ENCODE measurements around the gene KIF6.

Gene KIF6

DNA sequence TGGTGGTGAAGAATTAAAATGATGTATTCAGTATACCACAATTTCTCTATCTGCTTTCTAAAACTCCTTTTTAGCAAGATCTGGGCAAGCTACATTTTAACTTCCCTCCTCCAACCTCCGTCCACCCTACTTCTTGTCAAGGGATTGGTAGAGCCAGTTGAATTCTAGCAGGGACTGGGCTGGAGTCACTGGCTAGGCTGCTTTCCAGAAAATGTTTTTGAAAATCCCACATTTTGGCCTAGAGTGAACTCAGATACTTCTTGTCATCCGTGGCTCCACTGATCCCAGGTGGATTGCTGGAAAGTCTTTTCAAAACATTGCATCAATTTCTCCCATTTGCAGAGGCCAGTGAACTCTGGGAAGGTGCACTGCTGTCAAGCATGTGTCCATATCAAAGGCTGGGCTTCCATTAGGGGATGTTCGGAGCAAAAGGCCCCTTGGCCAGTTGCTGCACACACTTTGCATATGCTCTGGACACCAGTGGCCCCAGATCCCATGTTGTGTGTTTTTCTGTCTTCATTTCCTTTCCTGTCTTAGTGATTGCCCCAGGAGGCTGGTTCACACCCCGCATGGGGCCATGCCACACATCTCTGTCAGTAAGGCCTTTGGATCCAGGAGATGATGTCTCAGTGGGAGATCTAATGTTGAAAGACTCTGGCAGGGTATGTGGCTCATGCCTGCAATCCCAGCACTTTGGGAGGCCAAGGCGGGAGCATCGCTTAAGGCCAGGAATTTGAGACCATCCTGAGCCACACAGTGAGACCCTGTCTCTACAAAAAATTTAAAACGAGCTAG is 391.4 kb downstream of the KIF6 start:
- ATAC-seq (replicated peaks; ENCODE audit: extremely low read depth, poor library complexity, severe bottlenecking), result no peak

DNA sequence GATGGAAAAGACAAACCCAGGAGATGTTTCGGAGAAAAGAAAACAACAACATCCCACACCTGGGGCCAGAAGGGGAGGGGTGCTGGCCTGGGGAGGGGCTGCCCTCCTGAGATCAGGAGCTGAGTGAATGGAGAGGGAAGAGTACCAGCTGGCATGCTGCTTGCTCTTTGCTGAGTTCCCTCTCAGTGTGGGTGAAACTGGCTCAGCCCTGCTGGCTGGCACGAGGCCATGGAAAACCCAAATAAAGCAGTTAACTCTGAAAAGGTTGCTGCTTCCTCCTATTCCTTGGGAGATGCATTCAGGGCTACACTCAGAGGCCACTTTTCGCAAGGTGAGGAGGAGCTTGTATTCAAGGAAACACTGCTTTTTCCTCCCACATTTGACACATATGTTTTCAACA is 394.7 kb downstream of the KIF6 start:
- ATAC-seq (replicated peaks; ENCODE audit: extremely low read depth, poor library complexity, severe bottlenecking) (no peak), DNase-seq (ENCODE audit: low spot score in 2 of 2) (no peak)
- H3K27ac Mint-ChIP-seq (ENCODE audit: low read depth), result no peak overlapping the region
- H3K4me3 Mint-ChIP-seq, result no peak overlapping the region
- no peaks in the 10 kb centered on the region for H3K4me1 Mint-ChIP-seq
- H3K9me3 Mint-ChIP-seq, result no peaks in the 10 kb centered on the region
- H3K36me3 Mint-ChIP-seq (ENCODE audit: insufficient read depth), result no peaks in the 10 kb centered on the region
- peaks cover 69% of the 10 kb centered on the region for H3K27me3 Mint-ChIP-seq

More for the DNA sequence above, 391.4 kb downstream of the KIF6 start:
- Mint-ChIP-seq H3K27ac (ENCODE audit: low read depth) (no peak overlapping the region), H3K4me1 (peaks cover 18% of the 10 kb centered on the region), H3K36me3 (ENCODE audit: insufficient read depth) (no peaks in the 10 kb centered on the region), H3K9me3 (no peaks in the 10 kb centered on the region), H3K4me3 (no peak overlapping the region), H3K27me3 (peaks cover 56% of the 10 kb centered on the region)
- DNase-seq (ENCODE audit: low spot score in 2 of 2), result no peak

DNA sequence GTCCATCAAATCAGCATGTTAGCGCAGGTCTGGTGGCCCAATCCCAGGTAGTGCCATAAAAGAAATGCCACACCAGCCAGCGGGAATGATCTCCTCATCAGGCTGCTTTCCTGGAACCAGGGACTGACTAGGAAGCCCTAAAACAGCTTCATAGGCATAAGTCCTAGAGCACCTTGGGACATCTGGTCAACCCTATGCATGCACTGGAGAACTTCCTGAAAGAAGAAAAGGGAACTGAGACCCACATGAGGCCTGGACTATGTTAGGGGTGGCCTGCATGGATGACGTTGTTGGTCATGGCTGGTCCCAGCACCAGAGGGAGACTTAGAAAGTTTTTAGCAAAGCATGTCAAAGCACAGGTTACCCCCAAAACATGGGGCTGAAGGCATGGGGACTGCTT is 395.2 kb downstream of the KIF6 start:
- no peak overlapping the region for H3K27ac Mint-ChIP-seq (ENCODE audit: low read depth)
- no peak for ATAC-seq (replicated peaks; ENCODE audit: extremely low read depth, poor library complexity, severe bottlenecking)

DNA sequence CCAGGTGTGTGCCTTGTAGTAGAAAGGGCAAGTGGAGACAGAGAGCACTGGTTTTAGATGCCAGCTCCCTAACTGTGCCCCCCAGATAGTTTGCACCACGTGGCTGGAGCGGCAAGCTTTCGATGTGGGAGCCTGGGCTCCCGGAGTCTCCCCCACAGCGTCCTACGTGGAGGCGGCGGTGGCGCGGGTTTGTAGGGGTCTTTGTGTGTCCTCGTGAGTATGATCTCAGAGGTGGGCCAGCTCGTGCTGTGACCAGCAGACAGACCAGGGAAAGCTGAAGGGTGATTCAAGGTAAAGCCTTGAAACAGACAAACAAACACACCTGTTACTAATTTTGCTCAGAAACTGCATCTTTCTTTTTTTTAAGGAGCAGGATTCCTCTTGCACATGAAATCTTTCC is 397.1 kb downstream of the KIF6 start:
- no peak for DNase-seq (ENCODE audit: low spot score in 2 of 2)
- no peak overlapping the region for H3K4me3 Mint-ChIP-seq
- no peak overlapping the region for H3K27ac Mint-ChIP-seq (ENCODE audit: low read depth)
- H3K36me3 Mint-ChIP-seq (ENCODE audit: insufficient read depth), result no peaks in the 10 kb centered on the region
- ATAC-seq (replicated peaks; ENCODE audit: extremely low read depth, poor library complexity, severe bottlenecking), result no peak
- no peaks in the 10 kb centered on the region for H3K4me1 Mint-ChIP-seq
- H3K9me3 Mint-ChIP-seq, result no peaks in the 10 kb centered on the region
- H3K27me3 Mint-ChIP-seq, result peaks cover 90% of the 10 kb centered on the region

More for the DNA sequence above, 395.2 kb downstream of the KIF6 start:
- H3K36me3 Mint-ChIP-seq (ENCODE audit: insufficient read depth), result no peaks in the 10 kb centered on the region
- H3K4me1 Mint-ChIP-seq, result no peaks in the 10 kb centered on the region
- H3K4me3 Mint-ChIP-seq, result no peak overlapping the region
- no peaks in the 10 kb centered on the region for H3K9me3 Mint-ChIP-seq
- peaks cover 73% of the 10 kb centered on the region for H3K27me3 Mint-ChIP-seq
- no peak for DNase-seq (ENCODE audit: low spot score in 2 of 2)

GRCh38 chr6:39327507-39327906 is 397.7 kb downstream of the KIF6 start:
- DNase-seq (ENCODE audit: low spot score in 2 of 2), result no peak
- H3K36me3 Mint-ChIP-seq (ENCODE audit: insufficient read depth), result no peaks in the 10 kb centered on the region
- no peaks in the 10 kb centered on the region for H3K4me1 Mint-ChIP-seq
- H3K27ac Mint-ChIP-seq (ENCODE audit: low read depth), result no peak overlapping the region
- no peak overlapping the region for H3K4me3 Mint-ChIP-seq
- peaks cover 90% of the 10 kb centered on the region for H3K27me3 Mint-ChIP-seq
- ATAC-seq (replicated peaks; ENCODE audit: extremely low read depth, poor library complexity, severe bottlenecking), result no peak
- H3K9me3 Mint-ChIP-seq, result no peaks in the 10 kb centered on the region

DNA sequence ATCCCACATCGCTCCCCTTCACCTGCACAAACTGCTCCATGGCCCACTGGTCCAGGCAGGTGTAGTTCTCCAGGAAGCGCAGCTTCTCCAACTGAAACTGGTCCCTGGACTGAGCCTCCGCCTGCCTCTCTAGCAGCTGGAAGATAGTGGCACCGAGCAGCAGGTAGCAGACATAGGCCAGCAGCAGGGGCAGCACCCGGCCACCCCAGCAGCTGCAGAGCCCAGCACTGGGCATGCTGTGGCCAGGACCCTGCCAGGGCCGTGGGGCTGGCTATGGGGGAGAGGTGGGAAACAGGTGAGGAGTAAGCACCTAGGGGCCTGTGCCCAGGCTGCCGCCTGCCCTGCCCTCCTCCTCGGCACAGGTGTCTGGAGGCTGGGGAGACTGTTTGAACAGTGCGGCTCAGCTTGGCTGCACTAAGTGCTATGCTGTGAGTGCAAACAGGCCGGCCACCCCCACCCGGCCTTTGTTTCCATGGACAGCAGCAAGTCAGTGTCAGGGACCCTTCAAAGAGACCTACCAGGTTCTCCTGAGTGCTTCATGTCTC is 402.8 kb downstream of the KIF6 start, which contains the start of gene KCNK16:
Gene KCNK16 (minus strand): TSS at position 397 of the 545 bp plus-strand sequence. CDS start 162 bp downstream, at position 235.
- H3K27me3 Mint-ChIP-seq, result peaks cover 80% of the 10 kb centered on the region
- no peak for ATAC-seq (replicated peaks; ENCODE audit: extremely low read depth, poor library complexity, severe bottlenecking)

GRCh38 chr6:39321761-39322160 is 403.4 kb downstream of the KIF6 start:
- ATAC-seq (replicated peaks; ENCODE audit: extremely low read depth, poor library complexity, severe bottlenecking), result no peak
- Mint-ChIP-seq H3K27ac (ENCODE audit: low read depth) (no peak overlapping the region), H3K4me3 (no peak overlapping the region)

More for the DNA sequence above, 402.8 kb downstream of the KIF6 start, which contains the start of gene KCNK16:
- DNase-seq (ENCODE audit: low spot score in 2 of 2), result no peak
- Mint-ChIP-seq H3K4me3 (no peak within 1 kb of the TSS), H3K4me1 (no peaks in the 10 kb centered on the region), H3K9me3 (no peaks in the 10 kb centered on the region), H3K36me3 (ENCODE audit: insufficient read depth) (peaks cover 2% of the 10 kb centered on the region), H3K27ac (ENCODE audit: low read depth) (no peak within 1 kb of the TSS)

GRCh38 chr6:39320363-39320984 is 404.7 kb downstream of the KIF6 start:
- ATAC-seq (replicated peaks; ENCODE audit: extremely low read depth, poor library complexity, severe bottlenecking), result no peak
- H3K27me3 Mint-ChIP-seq, result peaks cover 85% of the 10 kb centered on the region

More at GRCh38 chr6:39321761-39322160, 403.4 kb downstream of the KIF6 start:
- H3K4me1 Mint-ChIP-seq, result no peaks in the 10 kb centered on the region
- H3K27me3 Mint-ChIP-seq, result peaks cover 80% of the 10 kb centered on the region
- no peaks in the 10 kb centered on the region for H3K9me3 Mint-ChIP-seq
- no peak for DNase-seq (ENCODE audit: low spot score in 2 of 2)
- H3K36me3 Mint-ChIP-seq (ENCODE audit: insufficient read depth), result peaks cover 2% of the 10 kb centered on the region

GRCh38 chr6:39319621-39320362 is 405.4 kb downstream of the KIF6 start:
- Mint-ChIP-seq H3K36me3 (ENCODE audit: insufficient read depth) (peaks cover 2% of the 10 kb centered on the region), H3K27me3 (peaks cover 85% of the 10 kb centered on the region), H3K4me1 (no peaks in the 10 kb centered on the region), H3K9me3 (no peaks in the 10 kb centered on the region), H3K4me3 (no peak overlapping the region), H3K27ac (ENCODE audit: low read depth) (no peak overlapping the region)
- no peak for DNase-seq (ENCODE audit: low spot score in 2 of 2)
- no peak for ATAC-seq (replicated peaks; ENCODE audit: extremely low read depth, poor library complexity, severe bottlenecking)

More at GRCh38 chr6:39320363-39320984, 404.7 kb downstream of the KIF6 start:
- DNase-seq (ENCODE audit: low spot score in 2 of 2), result no peak
- Mint-ChIP-seq H3K4me1 (no peaks in the 10 kb centered on the region), H3K9me3 (no peaks in the 10 kb centered on the region), H3K27ac (ENCODE audit: low read depth) (no peak overlapping the region), H3K4me3 (no peak overlapping the region), H3K36me3 (ENCODE audit: insufficient read depth) (peaks cover 2% of the 10 kb centered on the region)

DNA sequence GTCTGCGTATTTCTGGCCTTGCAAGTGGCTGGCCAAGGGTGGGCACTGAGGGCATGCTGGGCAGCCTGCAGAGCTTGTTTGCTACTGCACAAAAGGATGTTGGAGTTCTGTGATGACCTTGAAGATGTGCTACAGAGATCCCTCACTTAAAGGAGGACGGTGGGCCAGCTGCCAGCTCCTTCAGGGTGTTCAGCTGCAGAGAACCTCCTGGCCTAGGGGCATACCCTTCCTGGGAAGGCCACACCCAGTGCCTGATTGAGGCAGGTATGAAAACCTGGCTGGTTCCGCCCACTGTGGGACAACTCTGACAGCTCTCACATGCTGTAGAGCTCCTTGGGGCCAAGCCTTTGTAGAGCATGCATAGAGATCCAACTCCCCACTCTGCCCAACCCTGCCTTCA is 408.0 kb downstream of the KIF6 start:
- DNase-seq (ENCODE audit: low spot score in 2 of 2) (no peak), ATAC-seq (replicated peaks; ENCODE audit: extremely low read depth, poor library complexity, severe bottlenecking) (no peak)
- peaks cover 2% of the 10 kb centered on the region for H3K36me3 Mint-ChIP-seq (ENCODE audit: insufficient read depth)
- H3K27ac Mint-ChIP-seq (ENCODE audit: low read depth), result no peak overlapping the region
- no peaks in the 10 kb centered on the region for H3K9me3 Mint-ChIP-seq
- H3K4me1 Mint-ChIP-seq, result no peaks in the 10 kb centered on the region
- H3K4me3 Mint-ChIP-seq, result no peak overlapping the region
- H3K27me3 Mint-ChIP-seq, result peaks cover 67% of the 10 kb centered on the region

DNA sequence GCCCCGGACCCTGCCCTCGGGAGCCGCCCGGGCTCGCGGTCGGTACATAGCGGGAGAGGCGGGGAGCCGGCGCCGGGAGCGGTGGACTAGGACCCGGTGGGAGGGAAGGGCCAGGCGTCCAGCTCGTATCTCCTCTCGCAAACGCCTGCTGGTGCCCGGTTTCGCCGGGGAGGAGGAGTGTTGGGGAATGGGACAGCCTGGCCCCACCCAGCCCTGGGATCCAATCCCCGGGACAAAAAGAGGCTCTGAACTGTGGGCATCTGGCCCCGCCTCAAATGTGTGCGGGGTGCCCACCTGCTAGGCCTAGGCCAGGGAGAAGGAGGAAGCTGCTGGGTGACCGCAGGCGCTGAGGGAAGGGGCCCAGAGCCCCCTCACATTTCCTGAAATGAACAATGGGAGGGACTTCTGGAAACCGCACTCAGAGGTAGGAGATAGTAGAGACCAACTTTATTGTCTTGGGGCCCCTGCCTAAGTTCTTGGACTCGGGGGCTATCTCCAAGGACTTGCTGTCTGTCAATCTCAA is 410.9 kb downstream of the KIF6 start, which contains the start of gene KCNK17:
Gene KCNK17 (minus strand): TSS at position 147 of the 523 bp plus-strand sequence. CDS start 99 bp downstream, at position 48.
- ATAC-seq (replicated peaks; ENCODE audit: extremely low read depth, poor library complexity, severe bottlenecking) (no peak), DNase-seq (ENCODE audit: low spot score in 2 of 2) (no peak)
- Mint-ChIP-seq H3K36me3 (ENCODE audit: insufficient read depth) (peaks cover 2% of the 10 kb centered on the region), H3K4me1 (no peaks in the 10 kb centered on the region), H3K27ac (ENCODE audit: low read depth) (no peak within 1 kb of the TSS), H3K27me3 (peaks cover 76% of the 10 kb centered on the region), H3K4me3 (peak within 1 kb of the TSS; percentile 19), H3K9me3 (no peaks in the 10 kb centered on the region)
